ENCODE results near the gene SIX3.

SIX3 gene

DNA sequence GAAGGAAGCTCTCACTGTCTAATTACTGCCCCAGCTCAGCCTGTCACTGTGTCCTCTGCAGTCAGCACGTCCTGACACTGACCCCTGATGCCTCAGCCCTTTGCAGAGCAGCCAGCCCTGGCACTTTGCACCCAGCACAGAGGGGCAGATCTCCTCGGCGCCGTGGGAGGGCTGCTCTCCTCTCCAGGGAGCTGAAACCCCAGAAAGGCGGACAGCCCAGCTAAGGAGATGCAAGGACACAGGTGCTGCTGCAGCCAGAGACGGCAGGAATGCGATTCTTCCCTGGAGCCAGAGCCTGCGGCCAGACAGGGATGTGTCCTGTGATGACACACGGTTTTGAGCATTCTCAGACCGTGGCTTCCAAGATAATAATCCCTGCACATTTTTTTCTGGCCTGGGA, 34.5 kb upstream of the SIX3 start:
- DNase-seq (ENCODE audit: extremely low spot score), result no peak
- TF ChIP-seq CTCF (IDR thresholded peaks at IDR 0.05; ENCODE audit: control extremely low read depth, extremely low read depth, low read depth, missing control alignments), result no peak
- POLR2A ChIA-PET, result no interaction called here
- CTCF ChIA-PET, result interaction anchor here (1.7 kb wide), 1 partner anchor 49 kb away, joined by 7 read pairs; no protein-coding TSS in a partner anchor

GRCh38 chr2:44909831-44910230, 31.7 kb upstream of the SIX3 start:
- no peak for TF ChIP-seq CTCF (IDR thresholded peaks at IDR 0.05; ENCODE audit: control extremely low read depth, extremely low read depth, low read depth, missing control alignments)
- no peak for DNase-seq (ENCODE audit: extremely low spot score)
- CTCF ChIA-PET, result interaction anchor here (1.0 kb wide), 1 partner anchor 12 kb away, joined by 3 read pairs; no protein-coding TSS in a partner anchor
- POLR2A ChIA-PET, result no interaction called here

DNA sequence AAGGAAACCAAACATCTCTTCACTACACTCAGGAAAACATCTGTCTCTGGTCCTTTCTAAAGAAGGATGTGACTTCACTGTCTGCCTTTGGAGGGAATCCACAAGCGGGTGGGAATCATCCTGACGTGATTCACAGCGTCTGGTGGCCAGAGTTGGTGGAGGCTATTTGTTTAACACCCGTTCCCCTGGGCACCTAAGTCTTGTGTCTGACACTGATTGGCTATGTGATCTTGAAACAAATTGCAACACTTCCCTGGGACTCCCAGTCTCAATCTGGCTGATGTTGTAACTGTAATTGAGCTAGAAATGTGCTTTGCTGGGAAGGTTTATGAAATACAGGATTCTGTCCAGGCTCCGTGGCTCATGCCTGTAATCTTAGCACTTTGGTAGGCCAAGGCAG, 28.8 kb upstream of the SIX3 start:
- ChIA-PET CTCF (no interaction called here), POLR2A (no interaction called here)
- DNase-seq (ENCODE audit: extremely low spot score), result no peak
- no peak for TF ChIP-seq CTCF (IDR thresholded peaks at IDR 0.05; ENCODE audit: control extremely low read depth, extremely low read depth, low read depth, missing control alignments)

DNA sequence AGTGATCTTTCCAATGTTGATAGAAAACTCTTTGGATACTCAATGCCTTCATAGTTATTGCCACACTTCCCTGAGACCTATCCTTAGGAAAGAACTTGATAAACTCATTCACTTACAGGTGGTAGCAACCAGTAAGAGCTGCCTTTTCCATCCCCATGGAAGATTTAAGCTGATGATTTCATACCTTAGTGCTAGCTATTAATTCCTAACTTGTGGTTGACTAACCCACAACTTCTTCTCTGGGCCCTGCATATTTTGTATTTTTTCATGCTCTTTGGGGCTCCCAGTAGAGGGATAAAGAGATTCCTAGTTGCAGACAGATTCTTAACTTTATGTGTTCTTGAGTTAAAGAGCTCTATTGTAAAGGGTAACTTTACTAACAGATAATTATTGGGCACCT, 25.2 kb upstream of the SIX3 start:
- no peak for DNase-seq (ENCODE audit: extremely low spot score)
- TF ChIP-seq CTCF (IDR thresholded peaks at IDR 0.05; ENCODE audit: control extremely low read depth, extremely low read depth, low read depth, missing control alignments), result no peak
- ChIA-PET POLR2A (no interaction called here), CTCF (interaction anchor here (1.6 to 1.7 kb wide), 2 partner anchors 39 to 437 kb away, joined by 4 to 7 read pairs; no protein-coding TSS in a partner anchor)

GRCh38 chr2:44918095-44918775, 23.3 kb upstream of the SIX3 start:
- CTCF ChIA-PET, result interaction anchor here (1.0 to 1.3 kb wide), 2 partner anchors 8 to 9 kb away, joined by 3 to 5 read pairs; no protein-coding TSS in a partner anchor
- DNase-seq (ENCODE audit: extremely low spot score), result no peak
- POLR2A ChIA-PET, result no interaction called here
- TF ChIP-seq CTCF (IDR thresholded peaks at IDR 0.05; ENCODE audit: control extremely low read depth, extremely low read depth, low read depth, missing control alignments), result no peak

GRCh38 chr2:44920751-44921150, 20.8 kb upstream of the SIX3 start:
- CTCF ChIA-PET, result no interaction called here

More at GRCh38 chr2:44920751-44921150, 20.8 kb upstream of the SIX3 start:
- no peak for DNase-seq (ENCODE audit: extremely low spot score)
- POLR2A ChIA-PET, result no interaction called here
- TF ChIP-seq CTCF (IDR thresholded peaks at IDR 0.05; ENCODE audit: control extremely low read depth, extremely low read depth, low read depth, missing control alignments), result no peak

Measured in GM10248 (cell line).